Natural killer cell treated with Interleukin-12 subunit alpha and Interleukin-12 subunit beta and Interleukin-15 and Interleukin-18, amount 100 ng/mL, for 72 hours (primary cell): ENCODE measurements around the gene GPSM3. TPM values are rescaled to one million over a fixed set of nuclear protein-coding genes. Genes with fewer than 3 reads are reported as not detected.

Experiments used
- total RNA-seq, 2 donors: library from RNA; stranded (reverse); gene quantifications; one replicate each; pipeline ENCODE4 v1.2.3, GENCODE V29; 2022

GPSM3 gene
- total RNA-seq, 2 donors from 2014 or later, result 131 to 143 TPM

Other genes starting within 250 kb of the GPSM3 start
- gene CFB, start 246.5 kb downstream of the GPSM3 start, total RNA-seq, result under 1 TPM; 0.33 to 0.40 TPM
- gene NELFE, start 233.7 kb downstream of the GPSM3 start, total RNA-seq, result 10 to 100 TPM; 61.5 to 78.0 TPM
- 100 to 1,000 TPM; 103 to 164 TPM for gene SKIC2, start 233.5 kb downstream of the GPSM3 start, total RNA-seq
- 10 to 100 TPM; 11.4 to 27.5 TPM for gene DXO, start 220.5 kb downstream of the GPSM3 start, total RNA-seq
- 10 to 100 TPM in 1 of 2 donors, 1 to 10 TPM in 1; 4.4 to 13.3 TPM for gene C4A, start 210.6 kb downstream of the GPSM3 start, total RNA-seq
- 1 to 10 TPM; 3.4 to 5.0 TPM for gene C4B, start 177.8 kb downstream of the GPSM3 start, total RNA-seq
- 1 to 10 TPM in 1 of 2 donors, not detected in 1; 1.3 TPM for gene CYP21A2, start 154.2 kb downstream of the GPSM3 start, total RNA-seq
- 1 to 10 TPM; 3.8 to 6.7 TPM for gene TNXB, start 83.3 kb downstream of the GPSM3 start, total RNA-seq
- gene ATF6B, start 64.4 kb downstream of the GPSM3 start, total RNA-seq, result 100 to 1,000 TPM; 125 to 132 TPM
- 1 to 10 TPM; 5.5 to 6.0 TPM for gene FKBPL, start 62.4 kb downstream of the GPSM3 start, total RNA-seq
- gene PRRT1, start 40.7 kb downstream of the GPSM3 start, total RNA-seq, result under 1 TPM; 0.17 to 0.33 TPM
- gene PPT2, start 38.5 kb downstream of the GPSM3 start, total RNA-seq, result 10 to 100 TPM; 10.8 to 32.3 TPM
- gene EGFL8, start 28.0 kb downstream of the GPSM3 start, total RNA-seq, result 10 to 100 TPM in 1 of 2 donors, 1 to 10 TPM in 1; 8.3 to 15.0 TPM
- 10 to 100 TPM; 39.2 to 43.0 TPM for gene AGPAT1, start 16.6 kb downstream of the GPSM3 start, total RNA-seq
- 10 to 100 TPM; 41.0 to 53.3 TPM for gene RNF5, start 14.2 kb downstream of the GPSM3 start, total RNA-seq
- gene AGER, start 8.4 kb downstream of the GPSM3 start, total RNA-seq, result 10 to 100 TPM; 15.0 to 29.7 TPM
- gene PBX2, start 2.4 kb downstream of the GPSM3 start, total RNA-seq, result 10 to 100 TPM; 64.1 to 89.4 TPM
- 1 to 10 TPM; 1.4 TPM for gene NOTCH4, start 31.4 kb upstream of the GPSM3 start, total RNA-seq
- not detected for gene TSBP1, start 179.3 kb upstream of the GPSM3 start, total RNA-seq
- gene BTNL2, start 214.5 kb upstream of the GPSM3 start, total RNA-seq, result not detected
- 100 to 1,000 TPM in 1 of 2 donors, 10 to 100 TPM in 1; 28.4 to 184 TPM for gene HLA-DRA, start 247.2 kb upstream of the GPSM3 start, total RNA-seq